K562 (cell line): ENCODE data around the gene PRCP. TPM values are rescaled to one million over a fixed set of nuclear protein-coding genes. Genes with fewer than 3 reads are reported as not detected.
A peak's percentile ranks its signal among the peaks of the same experiment; 100 is the strongest.

Source experiments
- ATAC-seq: fragments of 200-7000 bp; cut with Tn5 transposase; 3 replicates; pipeline ENCODE4 v1.9.1; 2020; ENCODE audit warnings: moderate library complexity
- BruUV-seq: library from RNA; stranded (reverse); fragments of 400-500 nt; replicated peaks from 2 replicates; lab custom pipeline; 2021; lab: Mats Ljungman, UMichigan
- CTCF ChIA-PET: fragments of 300-600 bp; formaldehyde crosslinking; extraction: SDS; loops from one replicate; lab custom pipeline; 2021; ENCODE audit warnings: low intra/inter-chr PET ratio; lab: Yijun Ruan, JAX
- POLR2A ChIA-PET: fragments of 300-600, 350-650 bp; sonication (Branson Sonifier 250); formaldehyde crosslinking; extraction: SDS; loops from one replicate; lab custom pipeline; 2021; ENCODE audit warnings: antibody characterized with exemption, inconsistent platforms; lab: Yijun Ruan, JAX
- DNase-seq, 4 experiments: peaks; one replicate each; pipeline versions ENCODE4 v3.0.0 to v3.0.0-alpha.2; 2011 to 2018; ENCODE audit warnings: low spot score in 3 of 4, mixed read lengths in 3 of 4; ENCODE audit errors: extremely low read depth in 1 of 4
- FAIRE-seq: peaks from 2 replicates; lab custom pipeline; 2011; peaks lifted over from hg19 to GRCh38; lab: Jason Lieb, UNC
- H2AFZ ChIP-seq: 2 replicates; pipeline ENCODE4 v1.6.0; 2011; ENCODE audit warnings: low read depth, low read length, control low read depth, inconsistent platforms
- H3K27ac ChIP-seq: fragments of 200-600 bp; 3 replicates; pipeline ENCODE4 v1.8.0; 2011; ENCODE audit warnings: low read depth, mild to moderate bottlenecking, control low read depth, inconsistent platforms, low read length, moderate library complexity, mixed read lengths; ENCODE audit errors: extremely low read depth
- H3K27me3 ChIP-seq, 2 experiments: fragments of 300-600 bp in 1 of 2; 2 replicates in 1 of 2; 3 replicates in 1 of 2; pipeline versions ENCODE4 v1.6.0 to v1.8.0; 2011; ENCODE audit warnings: inconsistent platforms in 2 of 2, low read length in 2 of 2, mild to moderate bottlenecking in 1 of 2, mixed read lengths in 1 of 2, moderate library complexity in 1 of 2; ENCODE audit not compliant: control insufficient read depth in 2 of 2, insufficient read depth in 2 of 2
- H3K36me3 ChIP-seq: fragments of 300-600 bp; 3 replicates; pipeline ENCODE4 v1.8.0; 2011; ENCODE audit warnings: mild to moderate bottlenecking, low read length, inconsistent platforms; ENCODE audit not compliant: control insufficient read depth, insufficient read depth
- H3K4me1 ChIP-seq, 2 experiments: fragments of 200-600 bp in 1 of 2; replicated peaks in 1 of 2; 2 replicates in 1 of 2; 3 replicates in 1 of 2; pipeline versions ENCODE4 v1.5.1 to v1.8.0; 2011; ENCODE audit warnings: inconsistent platforms in 2 of 2, low read length in 2 of 2, mild to moderate bottlenecking in 1 of 2, mixed read lengths in 1 of 2, moderate library complexity in 1 of 2; ENCODE audit not compliant: control insufficient read depth in 2 of 2, insufficient read depth in 2 of 2
- H3K4me2 ChIP-seq: 2 replicates; pipeline ENCODE4 v1.6.1; 2011; ENCODE audit warnings: low read length, control low read depth, inconsistent platforms, mixed read lengths; ENCODE audit not compliant: insufficient read depth
- H3K4me3 ChIP-seq: fragments of 200-600 bp; sonication (generic), shearing (Covaris generic); 2 replicates; pipeline ENCODE4 v1.5.1; 2016; ENCODE audit warnings: control low read depth, inconsistent platforms
- H3K79me2 ChIP-seq: fragments of 200-600 bp; 3 replicates; pipeline ENCODE4 v1.8.0; 2011; ENCODE audit warnings: low read length, inconsistent platforms; ENCODE audit not compliant: control insufficient read depth, insufficient read depth
- H3K9ac ChIP-seq, 2 experiments: 2 replicates each; pipeline versions ENCODE4 v1.6.0 to v1.6.1; 2011; ENCODE audit warnings: low read depth in 2 of 2, low read length in 2 of 2, control low read depth in 1 of 2, inconsistent platforms in 1 of 2, mild to moderate bottlenecking in 1 of 2, mixed read lengths in 1 of 2; ENCODE audit not compliant: insufficient read depth in 1 of 2
- H3K9me1 ChIP-seq: one replicate; pipeline ENCODE4 v1.6.0; 2011; ENCODE audit warnings: inconsistent platforms, mild to moderate bottlenecking, low read length, moderate library complexity; ENCODE audit not compliant: control insufficient read depth, insufficient read depth
- H3K9me3 ChIP-seq: replicated peaks from 2 replicates; pipeline ENCODE4 v1.5.1; 2011; ENCODE audit warnings: low read depth, low read length, inconsistent platforms; ENCODE audit not compliant: control insufficient read depth, insufficient read depth
- H4K20me1 ChIP-seq: replicated peaks from 2 replicates; pipeline ENCODE4 v1.6.1; 2011; ENCODE audit warnings: low read length, inconsistent platforms, mixed read lengths; ENCODE audit not compliant: control insufficient read depth, insufficient read depth
- ARID1B ChIP-seq: fragments of 450-650 bp; IDR thresholded peaks from 2 replicates; pipeline ENCODE4 v1.6.1; 2016; ENCODE audit warnings: antibody characterized with exemption, mild to moderate bottlenecking, inconsistent platforms
- C11orf30 ChIP-seq: fragments of 450-650 bp; IDR thresholded peaks from 2 replicates; pipeline ENCODE4 v1.6.1; 2016; ENCODE audit warnings: low read depth, mild to moderate bottlenecking
- CBFB ChIP-seq: sonication (generic); formaldehyde crosslinking; IDR thresholded peaks from 2 replicates; pipeline ENCODE4 v1.4.0; 2020; ENCODE audit warnings: mild to moderate bottlenecking, missing genetic modification reagents
- DPF2 ChIP-seq: fragments of 450-650 bp; IDR thresholded peaks from 2 replicates; pipeline ENCODE4 v1.6.1; 2016
- ELF2 ChIP-seq: fragments of 250-450 bp; sonication (Bioruptor Pico); IDR thresholded peaks from 2 replicates; pipeline ENCODE4 v1.5.0; 2021; ENCODE audit warnings: mild to moderate bottlenecking
- HDAC3 ChIP-seq: fragments of 450-650 bp; IDR thresholded peaks from 2 replicates; pipeline ENCODE4 v1.6.1; 2018; ENCODE audit warnings: borderline replicate concordance, mild to moderate bottlenecking, moderate library complexity; ENCODE audit not compliant: partially characterized antibody
- KDM1A ChIP-seq, 2 experiments: fragments of 450-650 bp; IDR thresholded peaks; 2 replicates each; pipeline ENCODE4 v1.6.1; 2016; ENCODE audit warnings: mild to moderate bottlenecking in 2 of 2
- NBN ChIP-seq: fragments of 450-650 bp; IDR thresholded peaks from 2 replicates; pipeline ENCODE4 v1.6.1; 2016; ENCODE audit warnings: low read depth, mild to moderate bottlenecking
- SOX6 ChIP-seq: fragments of 450-650 bp; IDR thresholded peaks from 2 replicates; pipeline ENCODE4 v1.6.1; 2014; ENCODE audit warnings: mild to moderate bottlenecking
- TCF3 ChIP-seq: sonication (generic); formaldehyde crosslinking; IDR thresholded peaks from 2 replicates; pipeline ENCODE4 v1.4.0; 2020; ENCODE audit warnings: mild to moderate bottlenecking, missing genetic modification reagents
- ZNF408 ChIP-seq: fragments of 250-450 bp; sonication (Bioruptor Pico); IDR thresholded peaks from 2 replicates; pipeline ENCODE4 v1.4.0; 2020; ENCODE audit warnings: low read depth, mild to moderate bottlenecking, moderate library complexity
- WGBS: fragments of 100-300 bp; shearing (Covaris generic); methylation state at CpG from one replicate; pipeline ENCODE4 v1.1.6; 2016; ENCODE audit warnings: low coverage, mixed read lengths; ENCODE audit not compliant: insufficient coverage; ENCODE audit errors: missing lambda C conversion rate; 5-methylcytosine and 5-hydroxymethylcytosine counted together
- in situ Hi-C: fragments of 300-500 bp; cut with MboI; formaldehyde crosslinking; loops from 4 replicates; pipeline ENCODE4 v1.15.0; 2018; ENCODE audit warnings: inconsistent platforms, mixed read lengths
- intact Hi-C: fragments of 100-400 bp; cut with micrococcal nuclease; formaldehyde crosslinking; loops from 2 replicates; pipeline ENCODE4 v1.14.2; 2022
- polyA plus RNA-seq, 8 experiments: library from polyadenylated mRNA; depleted of rRNA in 4 of 8; stranded (reverse) in 5 of 8; unstranded in 3 of 8; fragments of >200 nt; fragmentation: Nextera tagmentation in 2 of 8; fragmentation: Illumina TruSeq in 1 of 8; extraction: Ambion mirVana in 2 of 8; extraction: Trizol in 1 of 8; gene quantifications; 2 replicates each; pipeline versions ENCODE4 v1.2.1 to v1.2.3, GENCODE V29; 2011 to 2014; ENCODE audit warnings: inconsistent platforms in 1 of 8, missing spikeins in 1 of 8
- total RNA-seq, 7 experiments: library from RNA; depleted of rRNA in 6 of 7; stranded (reverse); fragments of >200 nt in 6 of 7; fragmentation: Illumina TruSeq in 2 of 7; extraction: Trizol in 2 of 7; gene quantifications; 2 replicates each; pipeline versions ENCODE4 v1.2.1 to v1.2.3, GENCODE V29; 2011 to 2021; ENCODE audit warnings: low replicate concordance in 1 of 7
- TF ChIP-seq, protein P1 (sequence below): IDR thresholded peaks from 3 replicates; pipeline ENCODE4 v1.6.1; 2011; ENCODE audit warnings: borderline replicate concordance, mild to moderate bottlenecking, moderate library complexity; ENCODE audit not compliant: insufficient read length; ENCODE audit errors: extremely low read depth
- TF ChIP-seq, protein P2 (sequence below): fragments of 450-650 bp; IDR thresholded peaks from 2 replicates; pipeline ENCODE4 v1.6.1; 2016; ENCODE audit warnings: borderline replicate concordance
- TF ChIP-seq, protein P3 (sequence below): fragments of 250-450 bp; sonication (Bioruptor Pico); IDR thresholded peaks from 2 replicates; pipeline ENCODE4 v1.4.0; 2020; ENCODE audit warnings: mild to moderate bottlenecking
- TF ChIP-seq, protein P4 (sequence below), 3 experiments: fragments of 200-800 bp in 1 of 3; sonication (Bioruptor generic) in 1 of 3; sonication (generic) in 1 of 3; formaldehyde crosslinking in 1 of 3; IDR thresholded peaks; 2 replicates each; pipeline versions ENCODE4 v1.6.1 to v1.8.0; 2016 to 2022; ENCODE audit warnings: mild to moderate bottlenecking in 2 of 3, missing compliant biosample characterization in 2 of 3, missing genetic modification characterization in 2 of 3, missing genetic modification reagents in 1 of 3

Gene PRCP
- total and polyA plus RNA-seq, 9 of the 15 experiments (the other 6 are each of a cell fraction or from before 2014, with no cell fraction given) = 9.5 to 43.1 (median 23.2) TPM

DNA sequence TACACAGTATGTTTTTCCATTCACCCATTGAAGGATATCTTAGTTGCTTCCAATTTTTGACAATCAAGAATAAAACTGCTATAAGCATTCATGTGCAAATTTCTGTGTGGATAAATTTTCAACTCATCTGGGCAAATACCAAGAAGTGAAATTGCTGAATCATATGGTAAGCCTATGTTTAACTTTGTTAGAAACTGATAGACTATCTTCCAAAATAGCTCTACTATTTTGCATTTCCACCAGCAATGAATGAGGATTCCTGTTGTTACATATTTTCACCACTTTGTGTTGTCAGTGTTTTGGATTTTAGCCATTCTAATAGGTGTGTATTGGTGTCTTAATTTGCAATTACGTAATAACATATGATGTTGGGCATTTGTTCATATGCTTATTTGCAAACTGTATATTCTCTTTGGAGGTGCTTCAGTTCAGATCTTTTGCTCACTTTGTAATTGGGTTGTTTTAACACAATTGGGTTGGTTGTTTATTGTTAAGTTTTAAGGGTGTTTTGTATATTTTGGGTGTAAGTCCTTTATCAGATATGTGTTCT lies 117.3 kb downstream of the PRCP start:
- peaks cover 4% of the 10 kb centered on the region; the same call in 1 of the 2 replicates for H3K9me3 ChIP-seq
- BruUV-seq = no TSS peak
- ChIA-PET CTCF (no interaction called here), POLR2A (no interaction called here)
- no peaks in the 10 kb centered on the region for H3K79me2 ChIP-seq
- no peak overlapping the region for H3K4me3 ChIP-seq
- H3K27me3 ChIP-seq = no peaks in the 10 kb centered on the region
- ATAC-seq (peak; percentile 80), FAIRE-seq (peak; percentile 46), DNase-seq (peak in 1 of 4 experiments; percentile 35)
- intact Hi-C loops (no loop called here), in situ Hi-C loops (no loop called here)
- 17% methylated on average over 1 of the region's 1 CpG for WGBS
- H3K36me3 ChIP-seq = no peaks in the 10 kb centered on the region
- no peaks in the 10 kb centered on the region for H3K9me1 ChIP-seq
- peak overlapping the region; percentile 22; the same call in 1 of the 2 replicates for H3K4me2 ChIP-seq
- no peaks in the 10 kb centered on the region for H4K20me1 ChIP-seq
- H3K4me1 ChIP-seq = peaks cover 0 to 6% of the 10 kb centered on the region in 2 experiments; a peak in 1 of 5 replicates
- H2AFZ ChIP-seq = peak overlapping the region; percentile 2; the same call in 1 of the 2 replicates
- H3K9ac ChIP-seq = no peak overlapping the region
- H3K27ac ChIP-seq = no peak overlapping the region
- TF ChIP-seq DPF2 (peak; percentile 80), CBFB (CRISPR knock-in tag) (no peak), ELF2 (CRISPR knock-in tag) (no peak), ZNF408 (no peak), TCF3 (CRISPR knock-in tag) (peak; percentile 71), ARID1B (peak; percentile 82), SOX6 (peak; percentile 8; the same call in 1 of the 2 replicates), KDM1A (IDR thresholded peaks at IDR 0.05) (no peak), NBN (no peak), C11orf30 (peak; percentile 93), HDAC3 (no peak)
- TF ChIP-seq, protein P1, sequence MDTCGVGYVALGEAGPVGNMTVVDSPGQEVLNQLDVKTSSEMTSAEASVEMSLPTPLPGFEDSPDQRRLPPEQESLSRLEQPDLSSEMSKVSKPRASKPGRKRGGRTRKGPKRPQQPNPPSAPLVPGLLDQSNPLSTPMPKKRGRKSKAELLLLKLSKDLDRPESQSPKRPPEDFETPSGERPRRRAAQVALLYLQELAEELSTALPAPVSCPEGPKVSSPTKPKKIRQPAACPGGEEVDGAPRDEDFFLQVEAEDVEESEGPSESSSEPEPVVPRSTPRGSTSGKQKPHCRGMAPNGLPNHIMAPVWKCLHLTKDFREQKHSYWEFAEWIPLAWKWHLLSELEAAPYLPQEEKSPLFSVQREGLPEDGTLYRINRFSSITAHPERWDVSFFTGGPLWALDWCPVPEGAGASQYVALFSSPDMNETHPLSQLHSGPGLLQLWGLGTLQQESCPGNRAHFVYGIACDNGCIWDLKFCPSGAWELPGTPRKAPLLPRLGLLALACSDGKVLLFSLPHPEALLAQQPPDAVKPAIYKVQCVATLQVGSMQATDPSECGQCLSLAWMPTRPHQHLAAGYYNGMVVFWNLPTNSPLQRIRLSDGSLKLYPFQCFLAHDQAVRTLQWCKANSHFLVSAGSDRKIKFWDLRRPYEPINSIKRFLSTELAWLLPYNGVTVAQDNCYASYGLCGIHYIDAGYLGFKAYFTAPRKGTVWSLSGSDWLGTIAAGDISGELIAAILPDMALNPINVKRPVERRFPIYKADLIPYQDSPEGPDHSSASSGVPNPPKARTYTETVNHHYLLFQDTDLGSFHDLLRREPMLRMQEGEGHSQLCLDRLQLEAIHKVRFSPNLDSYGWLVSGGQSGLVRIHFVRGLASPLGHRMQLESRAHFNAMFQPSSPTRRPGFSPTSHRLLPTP = no peak
- TF ChIP-seq, protein P2, sequence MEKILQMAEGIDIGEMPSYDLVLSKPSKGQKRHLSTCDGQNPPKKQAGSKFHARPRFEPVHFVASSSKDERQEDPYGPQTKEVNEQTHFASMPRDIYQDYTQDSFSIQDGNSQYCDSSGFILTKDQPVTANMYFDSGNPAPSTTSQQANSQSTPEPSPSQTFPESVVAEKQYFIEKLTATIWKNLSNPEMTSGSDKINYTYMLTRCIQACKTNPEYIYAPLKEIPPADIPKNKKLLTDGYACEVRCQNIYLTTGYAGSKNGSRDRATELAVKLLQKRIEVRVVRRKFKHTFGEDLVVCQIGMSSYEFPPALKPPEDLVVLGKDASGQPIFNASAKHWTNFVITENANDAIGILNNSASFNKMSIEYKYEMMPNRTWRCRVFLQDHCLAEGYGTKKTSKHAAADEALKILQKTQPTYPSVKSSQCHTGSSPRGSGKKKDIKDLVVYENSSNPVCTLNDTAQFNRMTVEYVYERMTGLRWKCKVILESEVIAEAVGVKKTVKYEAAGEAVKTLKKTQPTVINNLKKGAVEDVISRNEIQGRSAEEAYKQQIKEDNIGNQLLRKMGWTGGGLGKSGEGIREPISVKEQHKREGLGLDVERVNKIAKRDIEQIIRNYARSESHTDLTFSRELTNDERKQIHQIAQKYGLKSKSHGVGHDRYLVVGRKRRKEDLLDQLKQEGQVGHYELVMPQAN = no peak
- TF ChIP-seq, protein P3, sequence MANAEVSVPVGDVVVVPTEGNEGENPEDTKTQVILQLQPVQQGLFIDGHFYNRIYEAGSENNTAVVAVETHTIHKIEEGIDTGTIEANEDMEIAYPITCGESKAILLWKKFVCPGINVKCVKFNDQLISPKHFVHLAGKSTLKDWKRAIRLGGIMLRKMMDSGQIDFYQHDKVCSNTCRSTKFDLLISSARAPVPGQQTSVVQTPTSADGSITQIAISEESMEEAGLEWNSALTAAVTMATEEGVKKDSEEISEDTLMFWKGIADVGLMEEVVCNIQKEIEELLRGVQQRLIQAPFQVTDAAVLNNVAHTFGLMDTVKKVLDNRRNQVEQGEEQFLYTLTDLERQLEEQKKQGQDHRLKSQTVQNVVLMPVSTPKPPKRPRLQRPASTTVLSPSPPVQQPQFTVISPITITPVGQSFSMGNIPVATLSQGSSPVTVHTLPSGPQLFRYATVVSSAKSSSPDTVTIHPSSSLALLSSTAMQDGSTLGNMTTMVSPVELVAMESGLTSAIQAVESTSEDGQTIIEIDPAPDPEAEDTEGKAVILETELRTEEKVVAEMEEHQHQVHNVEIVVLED = no peak
- TF ChIP-seq, protein P4, sequence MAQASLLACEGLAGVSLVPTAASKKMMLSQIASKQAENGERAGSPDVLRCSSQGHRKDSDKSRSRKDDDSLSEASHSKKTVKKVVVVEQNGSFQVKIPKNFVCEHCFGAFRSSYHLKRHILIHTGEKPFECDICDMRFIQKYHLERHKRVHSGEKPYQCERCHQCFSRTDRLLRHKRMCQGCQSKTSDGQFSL (CRISPR knock-in tag; IDR thresholded peaks at IDR 0.05) = no peak
- TF ChIP-seq, protein P4 (tag; IDR thresholded peaks at IDR 0.05) = no peak
